Suppressor macrophage (primary cell): ENCODE results near the gene ELP6.
"Not testable (repeated sequence)": the region's sequence is repeated elsewhere in the genome, so short reads cannot be mapped to it uniquely, and the experiment has no call there.

Experiments used
- DNase-seq, 4 experiments: peaks; one replicate each; pipeline ENCODE4 v3.0.0-alpha.2; 2020 to 2022

ELP6 gene

DNA sequence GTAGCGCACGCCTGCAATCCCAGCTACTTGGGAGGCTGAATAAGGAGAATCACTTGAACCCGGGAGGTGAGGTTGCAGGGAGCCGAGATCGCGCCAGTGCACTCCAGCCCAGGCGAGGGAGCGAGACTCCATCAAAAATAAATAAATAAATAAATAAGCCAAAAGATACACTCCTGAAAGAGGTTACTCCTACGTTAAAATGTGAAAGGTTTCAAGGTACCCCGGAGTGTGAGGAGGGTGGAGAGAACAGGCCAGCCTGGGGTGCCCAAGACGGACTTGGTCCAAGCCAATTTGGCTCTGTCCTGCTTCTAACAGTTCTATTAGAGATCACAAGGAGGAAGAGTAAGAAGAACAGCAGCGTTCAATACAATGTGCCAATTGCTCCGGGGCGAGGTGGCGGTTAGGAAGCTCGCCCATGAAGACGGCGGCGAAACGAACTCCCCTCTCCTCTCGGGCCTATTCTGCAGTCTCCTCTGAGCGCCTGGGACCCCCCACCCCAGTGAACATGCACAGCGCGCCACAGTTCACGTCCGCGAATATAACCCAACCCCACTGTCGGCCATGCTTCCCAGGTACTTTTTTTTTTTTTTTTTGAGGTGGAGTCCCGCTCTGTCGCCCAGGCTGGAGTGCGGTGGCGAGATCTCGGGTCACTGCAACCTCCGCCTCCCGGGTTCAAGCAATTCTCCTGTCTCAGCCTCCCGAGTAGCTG is 942 bp downstream of the ELP6 start:
- peak; percentile 13 to 40 (median 25) for DNase-seq

DNA sequence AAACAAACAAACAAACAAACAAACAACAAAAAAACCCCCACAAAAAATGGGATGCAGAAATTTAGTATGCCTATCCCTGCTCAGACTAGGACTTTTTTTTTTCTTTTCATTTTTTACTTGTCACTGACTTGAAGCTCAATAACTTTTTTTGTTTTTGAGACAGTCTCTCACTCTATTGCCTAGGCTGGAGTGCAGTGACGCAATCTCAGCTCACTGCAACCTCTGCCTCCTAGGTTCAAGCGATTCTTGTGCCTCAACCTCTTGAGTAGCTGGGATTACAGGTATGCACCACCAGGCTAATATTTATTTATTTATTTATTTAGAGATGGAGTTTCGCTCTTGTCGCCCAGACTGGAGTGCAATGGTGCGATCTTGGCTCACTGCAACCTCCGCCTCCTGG is 8.2 kb downstream of the ELP6 start:
- not testable (repeated sequence) for DNase-seq

DNA sequence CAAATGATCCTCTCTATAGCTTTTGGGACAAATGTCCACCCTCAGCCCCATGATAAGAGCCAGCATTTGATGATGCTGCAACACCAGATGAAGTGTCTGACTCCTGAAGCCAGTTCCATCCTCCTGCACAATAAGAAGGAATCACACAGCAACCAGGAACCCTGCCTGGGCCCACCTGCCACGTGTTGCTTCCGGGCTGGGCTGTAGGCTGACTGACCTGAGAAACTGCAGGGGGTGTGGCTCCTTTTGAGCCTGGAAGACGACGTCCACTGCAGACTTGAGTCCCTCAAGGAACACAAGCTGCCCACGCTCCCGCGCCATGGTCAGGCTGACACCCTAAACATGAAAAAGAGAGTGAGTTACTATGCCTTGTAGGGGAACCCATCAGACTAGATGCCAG is 9.4 kb downstream of the ELP6 start:
- no peak for DNase-seq

DNA sequence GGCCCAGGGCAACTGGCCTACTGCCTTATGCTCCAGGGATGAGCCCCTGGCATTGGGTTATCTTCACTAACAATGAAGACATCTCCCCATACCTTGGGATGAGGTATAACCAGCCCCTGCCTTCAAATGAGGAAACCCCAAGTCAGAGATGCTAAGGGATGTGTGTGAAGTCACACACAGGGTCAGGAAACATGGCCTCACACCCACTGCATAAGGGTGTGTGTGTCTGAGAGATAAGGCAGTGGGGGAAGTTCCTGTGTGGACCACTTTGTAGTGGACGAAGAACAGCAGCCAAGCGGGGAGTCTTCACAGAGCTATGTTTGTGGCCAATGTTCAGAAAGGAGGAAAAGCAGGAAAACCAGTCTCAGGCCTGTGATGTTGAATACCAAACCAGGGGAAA is 10.5 kb downstream of the ELP6 start:
- DNase-seq = no peak

DNA sequence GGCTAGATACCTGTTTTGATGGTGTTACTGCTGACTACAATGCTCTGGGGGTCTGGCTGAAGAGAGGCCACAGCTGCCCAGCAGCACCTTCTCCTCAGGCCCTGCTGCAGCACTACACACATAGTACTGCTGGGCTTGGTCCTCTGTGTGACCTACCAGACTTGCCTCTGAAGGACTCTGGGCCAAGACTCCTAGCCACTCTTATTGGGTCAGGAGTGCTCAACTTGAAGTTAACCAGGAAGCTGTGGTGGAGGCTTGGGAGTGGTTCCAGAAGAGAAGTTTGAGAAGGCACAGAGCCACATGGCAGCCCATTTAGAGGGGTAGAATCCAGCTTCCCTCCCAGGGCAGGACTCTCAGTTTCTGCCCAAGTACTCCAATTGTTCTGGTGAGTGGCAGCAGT is 16.6 kb downstream of the ELP6 start:
- no peak for DNase-seq

DNA sequence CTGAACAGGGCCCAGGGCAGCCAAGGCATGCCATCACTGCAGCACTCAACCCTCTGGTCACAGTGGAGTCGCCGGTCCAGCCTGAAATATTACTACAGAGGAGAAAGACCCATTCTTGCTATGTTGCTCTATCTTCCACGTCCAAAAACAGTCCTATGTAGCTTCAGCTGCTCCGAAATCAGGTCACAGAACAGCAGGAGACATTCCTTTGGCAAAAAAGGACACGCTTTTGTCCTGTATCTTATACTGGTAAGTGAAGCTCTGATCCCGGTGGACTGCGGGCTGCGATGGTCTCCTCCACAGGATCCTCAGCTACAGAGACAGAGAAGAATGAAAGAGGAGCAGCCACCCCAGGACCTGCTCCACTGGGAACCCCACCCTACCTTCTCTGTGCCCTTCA is 17.6 kb downstream of the ELP6 start:
- no peak for DNase-seq

DNA sequence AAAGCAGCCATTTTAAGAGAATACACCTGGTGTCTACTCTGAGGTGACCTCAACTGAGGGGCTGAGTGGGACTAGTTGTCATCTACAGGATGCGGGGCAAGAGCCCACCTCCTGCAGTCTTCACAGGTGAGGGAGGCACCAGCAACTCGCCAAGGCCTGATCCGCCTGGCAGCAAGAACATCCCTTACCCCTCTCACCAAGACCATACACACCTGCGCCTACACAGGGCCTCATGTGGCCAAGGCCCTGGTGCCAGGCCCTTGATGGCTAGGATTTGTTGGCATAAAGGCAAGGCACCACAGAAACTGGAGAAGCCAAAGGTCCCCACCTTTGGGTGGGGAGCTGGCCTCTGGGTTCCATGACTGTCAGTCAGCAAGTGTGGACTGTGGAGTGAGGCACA is 18.4 kb downstream of the ELP6 start:
- no peak for DNase-seq

DNA sequence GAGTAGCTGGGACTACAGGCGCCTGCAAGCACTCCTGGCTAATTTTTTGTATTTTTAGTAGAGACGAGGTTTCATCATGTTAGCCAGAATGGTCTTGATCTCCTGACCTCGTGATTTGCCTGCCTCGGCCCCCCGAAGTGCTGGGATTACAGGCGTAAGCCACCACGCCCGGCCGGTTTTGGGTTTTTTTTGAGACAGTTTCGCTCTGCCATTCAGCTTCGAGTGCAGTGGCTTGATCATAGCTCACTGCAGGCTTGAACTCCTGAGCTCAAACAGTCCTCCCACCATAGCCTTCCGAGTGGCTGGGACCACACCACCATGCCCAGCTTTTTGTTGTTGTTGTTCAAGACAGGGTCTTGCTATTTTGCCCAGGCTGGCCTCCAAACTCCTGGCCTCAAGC is 21.7 kb downstream of the ELP6 start:
- DNase-seq = no peak

DNA sequence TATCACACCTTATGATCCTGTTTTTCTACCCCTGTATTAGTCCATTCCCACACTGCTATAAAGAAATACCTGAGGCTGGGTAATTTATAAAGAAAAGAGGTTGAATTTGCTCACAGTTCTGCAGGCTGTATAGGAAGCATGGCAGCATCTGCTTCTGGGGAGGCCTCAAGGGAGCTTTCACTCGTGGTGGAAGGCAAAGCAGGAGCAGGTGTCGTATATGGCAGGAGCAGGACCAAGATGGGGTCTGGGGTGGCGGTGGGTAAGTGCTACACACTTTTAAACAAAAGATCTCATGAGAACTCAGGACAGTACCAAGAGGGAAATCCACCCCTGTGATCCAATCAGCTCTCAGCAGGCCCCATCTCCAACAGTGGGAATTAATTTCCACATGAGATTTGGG is 22.3 kb downstream of the ELP6 start:
- no peak for DNase-seq

DNA sequence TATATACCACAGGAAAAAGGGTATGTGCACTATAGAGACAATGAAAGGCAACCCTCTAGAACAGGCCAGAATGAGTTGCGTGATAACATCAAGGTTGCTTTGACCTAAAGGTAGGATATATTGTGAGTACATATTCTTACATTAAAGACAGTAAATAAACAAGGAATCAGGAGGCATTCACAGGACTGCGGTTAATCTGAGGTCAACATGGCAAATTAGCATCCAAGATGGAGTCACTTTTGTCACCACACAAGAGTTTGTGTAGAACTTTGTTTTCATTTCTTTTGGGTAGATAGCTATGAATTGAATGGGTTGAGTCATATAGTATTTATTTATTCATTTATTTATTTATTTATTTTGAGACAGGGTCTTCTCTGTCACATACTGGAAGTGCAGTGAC is 26.2 kb downstream of the ELP6 start:
- DNase-seq = no peak

DNA sequence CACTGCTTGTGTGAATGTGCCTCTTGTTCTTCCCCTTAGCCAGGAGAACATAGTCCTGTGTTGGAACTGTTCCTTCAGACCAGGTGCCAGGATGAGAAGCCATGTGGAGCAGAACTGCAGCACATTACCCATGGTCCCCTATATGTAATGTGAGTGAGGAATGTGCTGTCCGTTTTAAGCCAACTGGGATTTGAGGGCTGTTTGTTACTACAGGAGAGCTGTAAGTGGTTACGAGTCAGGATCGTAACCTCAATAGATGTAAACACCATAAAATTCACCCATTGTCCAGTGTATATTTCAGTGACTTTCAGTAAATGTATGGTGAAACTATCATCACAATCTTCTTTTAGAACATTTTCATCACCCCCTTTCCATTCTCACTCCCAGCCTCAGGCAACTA is 27.7 kb downstream of the ELP6 start:
- DNase-seq = no peak

DNA sequence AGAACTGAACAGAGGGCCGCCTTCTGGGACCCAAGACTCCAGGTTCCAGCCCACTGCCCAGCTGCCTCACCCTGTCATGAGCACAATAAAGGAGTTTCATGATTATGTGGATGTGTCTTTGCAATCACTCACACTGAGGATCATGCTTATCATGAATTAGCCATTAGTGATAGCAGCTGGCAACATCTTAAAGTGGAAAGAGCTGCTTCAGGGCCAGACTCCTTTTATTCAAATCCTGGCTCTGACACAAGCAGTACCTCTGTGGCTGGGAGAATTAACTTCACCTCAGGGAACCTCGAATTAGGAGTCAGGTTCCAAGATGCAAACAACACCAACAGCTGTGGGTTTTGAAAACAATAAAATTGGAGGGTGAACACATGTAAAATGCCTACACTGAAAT is 31.1 kb downstream of the ELP6 start:
- no peak for DNase-seq

DNA sequence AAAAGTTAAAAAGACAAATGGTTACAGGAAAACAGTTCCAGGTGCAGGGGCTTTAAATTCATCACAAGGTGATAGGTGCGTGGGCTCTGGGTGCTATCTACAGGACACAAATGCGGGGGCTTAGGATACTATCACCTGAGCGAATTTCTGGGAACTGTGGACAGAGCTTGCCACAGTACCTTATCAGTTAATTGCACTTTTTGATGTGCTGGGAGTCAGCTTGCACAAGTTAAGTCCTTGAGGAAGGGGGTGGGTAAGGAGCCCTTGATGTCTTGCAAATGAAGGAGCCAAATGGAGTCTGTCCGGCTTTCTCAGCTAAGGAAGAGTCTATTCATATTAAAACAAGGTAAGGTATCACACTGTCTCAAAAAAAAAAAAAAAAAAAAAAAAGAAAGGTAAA is 31.7 kb downstream of the ELP6 start:
- not testable (repeated sequence) for DNase-seq

DNA sequence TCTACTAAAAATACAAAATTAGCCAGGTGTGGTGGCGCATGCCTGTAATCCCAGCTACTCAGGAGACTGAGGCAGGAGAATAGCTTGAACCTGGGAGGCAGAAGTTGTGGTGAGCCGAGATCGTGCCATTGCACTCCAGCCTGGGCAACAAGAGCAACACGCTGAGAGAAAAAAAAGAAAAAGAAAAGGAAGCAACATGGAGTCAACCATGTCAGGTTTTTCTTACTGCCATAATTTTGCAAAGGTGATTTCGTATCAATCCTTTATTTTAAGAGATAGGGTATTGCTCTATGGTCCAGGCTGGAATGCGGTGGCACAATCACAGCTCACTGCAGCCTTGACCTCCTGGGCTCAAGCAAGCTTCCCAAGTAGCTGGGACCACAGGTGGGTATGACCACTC is 33.2 kb downstream of the ELP6 start:
- DNase-seq = not testable (repeated sequence)

DNA sequence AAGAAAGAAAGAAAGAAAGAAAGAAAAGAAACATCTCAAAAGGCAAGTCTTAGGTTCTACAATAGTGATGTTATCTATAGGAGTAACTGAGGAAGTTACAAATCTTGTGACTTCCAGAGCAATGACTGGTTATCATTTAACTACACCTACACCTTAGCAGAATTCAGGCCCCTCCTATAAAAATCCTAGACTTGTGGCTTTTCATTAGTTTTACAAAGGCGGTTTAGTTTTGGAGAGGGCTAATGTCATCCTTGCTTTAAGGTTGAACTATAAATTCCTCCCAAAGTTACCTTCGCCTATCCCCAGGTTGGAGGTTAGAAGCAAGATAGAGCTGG is 33.7 kb downstream of the ELP6 start:
- no peak for DNase-seq

DNA sequence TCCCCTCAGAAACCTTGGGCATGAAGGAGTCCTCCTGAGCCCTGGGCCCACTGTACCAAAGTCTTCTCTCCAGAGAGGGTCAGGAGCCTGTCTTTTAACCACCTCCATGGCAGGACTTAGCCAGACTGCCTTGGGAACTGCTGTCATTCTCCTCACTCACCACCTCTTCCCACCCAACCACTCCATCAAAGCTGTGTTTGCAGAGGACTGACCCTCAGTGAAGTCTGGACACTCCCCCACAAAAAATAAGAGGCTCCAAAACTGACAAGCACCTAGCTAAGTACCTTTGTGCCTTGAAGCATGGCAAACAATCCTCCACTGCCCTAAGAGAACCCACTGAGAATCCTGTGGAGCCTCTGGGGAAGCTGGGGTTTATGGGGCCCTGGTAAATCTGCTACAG is 35.5 kb downstream of the ELP6 start:
- DNase-seq = no peak

DNA sequence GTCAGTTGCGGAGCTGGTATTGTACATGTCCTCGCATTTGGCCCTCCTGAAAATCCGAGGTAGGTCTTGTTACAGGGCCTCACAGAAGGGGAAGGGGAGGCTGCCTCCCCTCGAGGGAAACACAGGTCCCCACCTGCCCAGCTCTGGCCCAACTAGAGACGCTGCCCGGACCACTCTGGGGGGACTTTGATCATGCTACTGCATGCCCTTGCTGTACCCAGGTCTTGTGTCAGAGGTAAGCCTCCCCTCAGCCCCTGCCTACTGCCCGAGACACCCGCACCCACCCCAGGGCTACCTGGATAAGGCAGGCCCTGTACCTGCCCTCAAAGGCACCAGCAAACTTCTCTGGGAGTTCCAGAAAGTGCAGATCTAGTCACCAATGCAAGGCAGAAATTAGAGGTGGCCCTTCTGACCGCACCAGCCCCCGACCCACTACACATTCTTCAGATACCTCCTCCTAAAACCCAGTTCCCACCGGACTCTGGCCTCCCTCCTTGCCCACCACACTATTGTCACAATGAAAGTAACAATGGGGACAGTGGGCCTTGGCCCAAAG is 36.8 kb downstream of the ELP6 start:
- DNase-seq = no peak

DNA sequence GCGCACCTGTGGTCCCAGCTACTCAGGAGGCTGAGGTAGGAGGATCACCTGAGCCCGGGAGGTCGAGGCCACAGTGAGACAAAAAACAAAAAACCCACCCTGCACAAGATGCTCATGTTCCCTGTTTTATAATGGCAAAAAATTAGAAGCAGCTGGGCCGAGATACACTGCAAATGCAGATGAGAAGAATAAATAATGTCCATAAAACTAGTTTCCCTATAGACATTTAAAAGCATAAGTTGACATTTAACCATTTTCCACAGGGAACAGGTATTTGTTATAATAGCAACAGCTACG is 37.2 kb downstream of the ELP6 start:
- no peak for DNase-seq

DNA sequence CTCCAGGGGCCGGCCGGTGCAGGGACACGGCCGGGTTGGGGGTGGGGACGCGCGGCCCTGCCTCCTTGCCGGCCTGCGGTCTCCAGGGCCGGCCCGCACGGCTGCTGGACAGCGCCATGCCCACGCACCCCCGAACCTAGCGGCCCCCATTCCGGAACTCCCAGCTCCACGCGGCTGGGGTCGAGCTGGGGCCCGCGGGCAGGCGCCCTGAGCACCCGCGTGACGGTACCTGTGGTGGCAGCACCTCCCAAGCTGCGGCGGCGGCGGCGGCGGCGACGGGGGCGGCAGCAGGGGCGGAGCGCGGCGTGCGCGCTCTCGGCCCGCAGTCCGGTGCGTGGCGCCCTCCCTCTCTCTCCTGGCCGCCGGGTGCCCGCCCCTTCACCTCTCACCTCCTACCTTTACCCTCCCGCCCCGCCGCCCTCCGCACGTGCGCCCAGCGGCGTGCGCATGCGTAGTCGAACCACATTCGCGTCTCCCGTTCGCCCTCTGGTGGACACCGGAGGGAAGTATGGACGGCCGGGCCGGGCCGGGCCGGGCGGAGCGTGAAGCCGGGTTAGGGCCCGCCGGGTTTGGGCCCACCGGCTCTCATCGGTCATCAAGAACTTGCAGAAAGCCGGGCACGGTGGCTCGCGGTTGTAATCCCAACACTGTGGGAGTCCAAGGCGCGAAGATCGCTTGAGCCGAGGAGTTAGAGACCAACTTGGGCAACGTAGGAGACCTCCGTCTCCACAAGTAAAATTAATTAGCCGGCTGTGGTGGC is 37.8 kb downstream of the ELP6 start, which contains the start of gene SCAP:
TSS of gene SCAP (minus strand) at position 372 of the 760 bp plus-strand sequence. CDS start 32,948 bp downstream, outside the sequence.
- peak; percentile 91 to 96 (median 96) for DNase-seq

DNA sequence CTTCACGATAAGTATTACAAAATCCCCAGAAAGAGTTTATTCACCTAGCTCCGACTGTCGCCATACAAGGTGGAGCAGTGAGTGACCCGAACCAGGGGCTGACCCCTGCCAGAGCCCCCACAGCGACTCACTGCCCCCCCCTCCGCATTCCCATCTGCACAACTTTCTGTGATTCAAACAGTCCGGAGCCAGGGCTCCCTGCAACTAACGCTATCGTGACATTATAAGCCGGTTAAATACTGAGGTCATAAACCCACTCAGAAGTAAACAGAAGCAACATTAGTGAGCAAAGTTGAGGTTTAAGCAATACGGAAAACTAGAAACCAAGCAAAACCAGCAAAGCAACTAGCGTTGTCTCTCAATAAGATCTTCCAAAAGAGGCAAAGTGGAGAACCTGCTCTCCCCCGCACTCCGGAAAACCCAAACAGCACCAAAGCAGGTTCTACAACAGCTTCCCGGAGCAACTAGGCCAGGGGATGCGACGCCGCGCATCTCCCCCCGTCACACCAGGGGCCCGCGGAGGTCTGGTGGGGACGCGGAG is 38.4 kb downstream of the ELP6 start:
- DNase-seq = peak in 1 of 4 experiments; percentile 25

DNA sequence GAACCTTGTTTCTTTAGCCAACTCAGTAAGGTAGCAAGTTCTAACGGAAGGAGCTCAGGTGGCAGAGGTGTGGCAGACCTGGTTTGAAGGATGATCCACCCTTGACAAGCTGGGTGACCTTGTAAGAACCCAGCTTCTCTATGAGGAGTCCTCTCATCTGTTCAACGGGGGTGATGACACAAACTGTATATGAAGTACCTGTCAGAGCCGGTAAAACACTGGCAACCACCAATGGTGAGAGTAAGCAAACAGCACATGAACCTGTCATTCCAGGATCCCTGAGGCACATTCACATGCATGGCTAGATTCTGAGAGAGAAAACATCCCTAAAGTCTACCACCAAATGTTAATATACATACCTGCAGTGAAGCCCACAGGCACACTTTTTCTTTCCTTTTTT is 40.1 kb downstream of the ELP6 start:
- no peak for DNase-seq

DNA sequence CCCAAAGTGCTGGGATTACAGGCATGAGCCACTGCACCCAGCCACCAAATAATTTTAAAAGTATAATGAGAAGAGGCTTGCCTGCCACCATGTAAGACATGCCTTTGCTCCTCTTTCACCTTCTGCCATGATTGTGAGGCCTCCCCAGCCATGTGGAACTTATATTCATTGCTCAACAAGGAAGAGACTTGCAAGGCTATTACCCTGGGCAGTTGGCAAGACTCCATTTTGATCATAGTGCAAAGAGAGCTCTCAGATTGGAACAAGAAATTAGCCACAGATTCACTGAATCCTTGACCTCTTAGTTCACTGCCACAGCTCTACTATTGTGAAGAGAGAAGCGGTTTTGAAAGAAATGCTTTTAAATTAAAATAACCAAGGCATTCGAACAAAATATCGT is 43.9 kb downstream of the ELP6 start:
- DNase-seq = no peak

DNA sequence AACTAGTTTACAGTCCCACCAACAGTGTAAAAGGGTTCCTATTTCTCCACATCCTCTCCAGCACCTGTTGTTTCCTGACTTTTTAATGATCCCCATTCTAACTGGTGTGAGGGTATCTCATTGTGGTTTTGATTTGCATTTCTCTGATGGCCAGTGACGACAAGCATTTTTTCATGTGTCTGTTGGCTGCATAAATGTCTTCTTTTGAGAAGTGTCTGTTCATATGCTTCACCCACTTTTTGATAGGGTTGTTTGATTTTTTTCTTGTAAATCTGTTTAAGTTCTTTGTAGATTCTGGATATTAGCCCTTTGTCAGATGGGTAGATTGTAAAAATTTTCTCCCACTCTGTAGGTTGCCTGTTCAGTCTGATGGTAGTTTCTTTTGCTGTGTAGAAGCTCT is 45.2 kb downstream of the ELP6 start:
- not testable (repeated sequence) for DNase-seq

DNA sequence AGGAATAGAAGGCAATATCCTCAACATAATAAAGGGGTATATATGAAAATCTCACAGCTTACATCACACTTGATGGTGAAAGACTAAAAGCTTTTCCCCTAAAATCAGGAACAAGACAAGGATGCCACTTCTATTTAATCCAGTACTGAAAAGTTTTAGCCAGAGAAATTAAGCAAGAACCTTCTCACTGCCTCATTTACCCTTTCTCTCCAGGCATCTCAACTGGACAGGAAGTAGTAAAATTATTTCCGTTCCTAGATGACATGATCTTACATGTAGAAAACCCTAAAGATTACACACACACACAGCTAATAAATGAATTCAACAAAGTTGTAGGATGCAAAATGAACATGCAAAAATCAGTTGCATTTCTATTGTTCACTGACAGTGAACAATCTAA is 48.9 kb downstream of the ELP6 start:
- peak; percentile 42 to 88 (median 65) for DNase-seq
